ENCODE results near the gene DCAF11.
A peak's percentile ranks its signal among the peaks of the same experiment; 100 is the strongest.

Gene DCAF11

GRCh38 chr14:24093901-24094840 is 20.4 kb upstream of the DCAF11 start, which contains the start of gene PCK2 (continued):
- TF ChIP-seq ZNF529 (tag by site-specific recombination; IDR thresholded peaks at IDR 0.05; ENCODE audit: insufficient replicate concordance): no peak
- no peak for TF ChIP-seq PRDM2 (tag by site-specific recombination; IDR thresholded peaks at IDR 0.05; ENCODE audit: borderline replicate concordance)
- TF ChIP-seq YY1 (tag by site-specific recombination; IDR thresholded peaks at IDR 0.05): peak; percentile 50; the same call in 1 of the 2 replicates
- TF ChIP-seq ZBTB7A (tag by site-specific recombination; IDR thresholded peaks at IDR 0.05; ENCODE audit: low read depth): no peak
- peak; percentile 92 for TF ChIP-seq ZBTB26 (tag by site-specific recombination; optimal IDR thresholded peaks at IDR 0.05)
- TF ChIP-seq ZNF398 (tag by site-specific recombination; IDR thresholded peaks at IDR 0.05): peak; percentile 79
- peak; percentile 75 for TF ChIP-seq ZBTB8A (tag by site-specific recombination; IDR thresholded peaks at IDR 0.05)
- TF ChIP-seq KLF9 (tag by site-specific recombination; IDR thresholded peaks at IDR 0.05; ENCODE audit: low read depth): peak; percentile 66
- TF ChIP-seq HOXD13 (CRISPR knock-in tag; IDR thresholded peaks at IDR 0.05; ENCODE audit: borderline replicate concordance): peak; percentile 99
- TF ChIP-seq ZSCAN5A (tag by site-specific recombination; IDR thresholded peaks at IDR 0.05): 0 out of 2 replicates have a peak, but pooled peaks have one; percentile 62
- TF ChIP-seq ZNF423 (tag by site-specific recombination; IDR thresholded peaks at IDR 0.05): 0 out of 2 replicates have a peak, but pooled peaks have one; percentile 27
- TF ChIP-seq ZNF24 (tag by site-specific recombination; IDR thresholded peaks at IDR 0.05): no peak
- TF ChIP-seq ZEB2 (tag by site-specific recombination; IDR thresholded peaks at IDR 0.05): peak; percentile 62
- TF ChIP-seq ZBTB20 (tag by site-specific recombination; IDR thresholded peaks at IDR 0.05): peak; percentile 62
- no peak for TF ChIP-seq ZNF112 (tag by site-specific recombination; IDR thresholded peaks at IDR 0.05)
- peak; percentile 74 for TF ChIP-seq ZBTB17 (tag by site-specific recombination; IDR thresholded peaks at IDR 0.05)
- peak; percentile 90 for TF ChIP-seq ZFHX2 (tag by site-specific recombination; conservative IDR thresholded peaks at IDR 0.05)
- TF ChIP-seq ZNF292 (tag by site-specific recombination; IDR thresholded peaks at IDR 0.05; ENCODE audit: borderline replicate concordance, low read depth): no peak
- 0 out of 2 replicates have a peak, but pooled peaks have one; percentile 50 for TF ChIP-seq YY2 (tag by site-specific recombination; IDR thresholded peaks at IDR 0.05)
- TF ChIP-seq RBAK (tag by site-specific recombination; IDR thresholded peaks at IDR 0.05): no peak
- no peak for TF ChIP-seq ZNF391 (tag by site-specific recombination; IDR thresholded peaks at IDR 0.05; ENCODE audit: borderline replicate concordance, low read depth)
- TF ChIP-seq PRDM4 (tag by site-specific recombination; IDR thresholded peaks at IDR 0.05): no peak
- TF ChIP-seq KLF1 (tag by site-specific recombination; IDR thresholded peaks at IDR 0.05): peak; percentile 84
- TF ChIP-seq ZSCAN18 (tag by site-specific recombination; IDR thresholded peaks at IDR 0.05): no peak
